WTC11 (cell line): ENCODE measurements around the gene CAPN1. TPM values are rescaled to one million over a fixed set of nuclear protein-coding genes. Genes with fewer than 3 reads are reported as not detected.

Source experiments
- ATAC-seq: fragments of 200-7000 bp; cut with Tn5 transposase; 2 replicates; pipeline ENCODE4 v1.10.0; 2021; ENCODE audit warnings: mild to moderate bottlenecking, moderate library complexity
- CTCF ChIA-PET: fragments of 300-600 bp; sonication (Branson Sonifier 250); formaldehyde crosslinking; loops from one replicate; lab custom pipeline; 2021; ENCODE audit warnings: antibody characterized with exemption; lab: Charles Lee
- POLR2A ChIA-PET: fragments of 350-600 bp; sonication (Branson Sonifier 250); formaldehyde crosslinking; loops from one replicate; lab custom pipeline; 2021; ENCODE audit warnings: antibody characterized with exemption; lab: Charles Lee
- DNase-seq: peaks from one replicate; pipeline ENCODE4 v3.0.0; 2021; ENCODE audit warnings: low spot score
- H3K27ac Mint-ChIP-seq: 2 replicates; pipeline ENCODE4 v1.8.0; 2021; ENCODE audit warnings: mixed read lengths
- H3K27me3 Mint-ChIP-seq: 2 replicates; pipeline ENCODE4 v1.8.0; 2021; ENCODE audit warnings: low read depth, mild to moderate bottlenecking, moderate library complexity, mixed read lengths
- H3K36me3 Mint-ChIP-seq: 2 replicates; pipeline ENCODE4 v1.8.0; 2021; ENCODE audit warnings: mixed read lengths
- H3K4me1 Mint-ChIP-seq: 2 replicates; pipeline ENCODE4 v1.8.0; 2022; ENCODE audit warnings: mixed read lengths
- H3K4me3 Mint-ChIP-seq: 2 replicates; pipeline ENCODE4 v1.8.0; 2021; ENCODE audit warnings: mild to moderate bottlenecking, moderate library complexity, mixed read lengths
- H3K9me3 Mint-ChIP-seq: 2 replicates; pipeline ENCODE4 v1.8.0; 2021; ENCODE audit warnings: mixed read lengths
- CBFB ChIP-seq: sonication (generic); formaldehyde crosslinking; IDR thresholded peaks from 2 replicates; pipeline ENCODE4 v1.8.1; 2022; ENCODE audit warnings: mild to moderate bottlenecking, low read depth, missing genetic modification reagents
- ELF4 ChIP-seq: sonication (generic); formaldehyde crosslinking; IDR thresholded peaks from 2 replicates; pipeline ENCODE4 v1.8.1; 2022; ENCODE audit warnings: low read depth, mild to moderate bottlenecking, moderate library complexity, missing genetic modification reagents
- FOXJ3 ChIP-seq: sonication (generic); formaldehyde crosslinking; IDR thresholded peaks from 2 replicates; pipeline ENCODE4 v1.9.0; 2021; ENCODE audit warnings: missing genetic modification reagents, mild to moderate bottlenecking, borderline replicate concordance
- FOXP1 ChIP-seq: sonication (generic); formaldehyde crosslinking; IDR thresholded peaks from 2 replicates; pipeline ENCODE4 v1.8.0; 2022; ENCODE audit warnings: missing genetic modification reagents, mild to moderate bottlenecking, moderate library complexity, borderline replicate concordance
- JAZF1 ChIP-seq: fragments of 250-450 bp; sonication (Bioruptor Pico); IDR thresholded peaks from 2 replicates; pipeline ENCODE4 v1.9.0; 2021; ENCODE audit warnings: moderate library complexity, mild to moderate bottlenecking, inconsistent platforms
- NFATC4 ChIP-seq: fragments of 250-450 bp; sonication (Bioruptor Pico); IDR thresholded peaks from 2 replicates; pipeline ENCODE4 v1.9.0; 2021; ENCODE audit warnings: mild to moderate bottlenecking
- SMAD4 ChIP-seq: sonication (generic); formaldehyde crosslinking; IDR thresholded peaks from 2 replicates; pipeline ENCODE4 v1.8.0; 2022; ENCODE audit warnings: mild to moderate bottlenecking, missing genetic modification reagents
- TCF7 ChIP-seq: sonication (generic); formaldehyde crosslinking; IDR thresholded peaks from 2 replicates; pipeline ENCODE4 v1.8.0; 2022; ENCODE audit warnings: mild to moderate bottlenecking, low read depth, missing genetic modification reagents, moderate library complexity
- ZNF138 ChIP-seq: sonication (generic); formaldehyde crosslinking; conservative IDR thresholded peaks from 2 replicates; pipeline ENCODE4 v1.8.1; 2022; ENCODE audit warnings: mild to moderate bottlenecking, moderate library complexity, missing genetic modification reagents
- ZNF263 ChIP-seq: sonication (generic); formaldehyde crosslinking; IDR thresholded peaks from 2 replicates; pipeline ENCODE4 v1.8.1; 2022; ENCODE audit warnings: low read depth, mild to moderate bottlenecking, moderate library complexity, missing genetic modification reagents
- ZNF317 ChIP-seq: sonication (generic); formaldehyde crosslinking; IDR thresholded peaks from 2 replicates; pipeline ENCODE4 v1.8.1; 2023; ENCODE audit warnings: low read depth, mild to moderate bottlenecking, moderate library complexity, missing genetic modification reagents, borderline replicate concordance
- ZNF416 ChIP-seq: fragments of 250-450 bp; sonication (Bioruptor Pico); IDR thresholded peaks from 2 replicates; pipeline ENCODE4 v1.9.0; 2021; ENCODE audit warnings: mild to moderate bottlenecking, inconsistent platforms
- total RNA-seq: library from RNA; stranded (reverse); gene quantifications from 3 replicates; pipeline ENCODE4 v1.2.3, GENCODE V29; 2021
- TF ChIP-seq, protein P1 (sequence below): sonication (generic); formaldehyde crosslinking; IDR thresholded peaks from 2 replicates; pipeline ENCODE4 v1.8.1; 2023; ENCODE audit warnings: mild to moderate bottlenecking, missing genetic modification reagents
- TF ChIP-seq, protein P2 (sequence below): sonication (generic); formaldehyde crosslinking; IDR thresholded peaks from 2 replicates; pipeline ENCODE4 v1.8.0; 2023; ENCODE audit warnings: missing genetic modification reagents, mild to moderate bottlenecking, borderline replicate concordance
- TF ChIP-seq, protein P3 (sequence below): fragments of 250-450 bp; sonication (Bioruptor Pico); IDR thresholded peaks from 2 replicates; pipeline ENCODE4 v2.1.2; 2022; ENCODE audit warnings: mild to moderate bottlenecking, moderate library complexity
- TF ChIP-seq, protein P4 (sequence below): sonication (generic); formaldehyde crosslinking; conservative IDR thresholded peaks from 2 replicates; pipeline ENCODE4 v1.8.1; 2023; ENCODE audit warnings: mild to moderate bottlenecking, low read depth, missing genetic modification reagents, moderate library complexity
- TF ChIP-seq, protein P5 (sequence below): sonication (generic); formaldehyde crosslinking; IDR thresholded peaks from 2 replicates; pipeline ENCODE4 v1.8.0; 2023; ENCODE audit warnings: mild to moderate bottlenecking, missing genetic modification reagents

Gene CAPN1
- total RNA-seq, 1 experiment from 2014 or later, result 257 TPM

DNA sequence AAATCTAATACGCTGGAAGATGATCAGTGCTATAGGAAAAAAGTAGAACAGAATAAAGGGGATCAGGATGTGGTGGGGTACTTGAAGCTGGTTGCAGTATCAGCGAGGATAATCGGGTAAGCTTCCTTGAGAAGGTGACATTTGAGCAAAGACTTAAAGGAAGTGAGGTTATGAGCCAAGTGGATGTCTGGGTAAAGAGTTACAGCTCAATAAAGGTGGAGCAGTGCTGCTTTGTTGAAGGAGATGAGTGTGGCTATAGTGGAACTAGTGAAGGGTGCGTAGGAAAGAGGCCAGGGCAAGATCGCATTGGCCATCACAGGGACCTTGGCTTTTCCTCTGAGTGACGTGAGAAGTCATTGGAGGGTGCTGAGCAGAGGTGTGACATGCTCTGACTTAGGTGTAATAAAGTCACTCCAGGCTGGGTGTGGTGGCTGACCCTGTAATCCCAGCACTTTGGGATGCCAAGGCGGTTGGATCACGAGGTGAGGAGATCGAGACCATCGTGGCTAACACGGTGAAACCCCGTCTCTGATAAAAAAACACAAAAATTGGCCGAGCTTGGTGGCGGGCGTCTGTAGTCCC, 45.1 kb upstream of the CAPN1 start (continued):
- TF ChIP-seq, protein P1, sequence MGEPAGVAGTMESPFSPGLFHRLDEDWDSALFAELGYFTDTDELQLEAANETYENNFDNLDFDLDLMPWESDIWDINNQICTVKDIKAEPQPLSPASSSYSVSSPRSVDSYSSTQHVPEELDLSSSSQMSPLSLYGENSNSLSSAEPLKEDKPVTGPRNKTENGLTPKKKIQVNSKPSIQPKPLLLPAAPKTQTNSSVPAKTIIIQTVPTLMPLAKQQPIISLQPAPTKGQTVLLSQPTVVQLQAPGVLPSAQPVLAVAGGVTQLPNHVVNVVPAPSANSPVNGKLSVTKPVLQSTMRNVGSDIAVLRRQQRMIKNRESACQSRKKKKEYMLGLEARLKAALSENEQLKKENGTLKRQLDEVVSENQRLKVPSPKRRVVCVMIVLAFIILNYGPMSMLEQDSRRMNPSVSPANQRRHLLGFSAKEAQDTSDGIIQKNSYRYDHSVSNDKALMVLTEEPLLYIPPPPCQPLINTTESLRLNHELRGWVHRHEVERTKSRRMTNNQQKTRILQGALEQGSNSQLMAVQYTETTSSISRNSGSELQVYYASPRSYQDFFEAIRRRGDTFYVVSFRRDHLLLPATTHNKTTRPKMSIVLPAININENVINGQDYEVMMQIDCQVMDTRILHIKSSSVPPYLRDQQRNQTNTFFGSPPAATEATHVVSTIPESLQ, result no peak

DNA sequence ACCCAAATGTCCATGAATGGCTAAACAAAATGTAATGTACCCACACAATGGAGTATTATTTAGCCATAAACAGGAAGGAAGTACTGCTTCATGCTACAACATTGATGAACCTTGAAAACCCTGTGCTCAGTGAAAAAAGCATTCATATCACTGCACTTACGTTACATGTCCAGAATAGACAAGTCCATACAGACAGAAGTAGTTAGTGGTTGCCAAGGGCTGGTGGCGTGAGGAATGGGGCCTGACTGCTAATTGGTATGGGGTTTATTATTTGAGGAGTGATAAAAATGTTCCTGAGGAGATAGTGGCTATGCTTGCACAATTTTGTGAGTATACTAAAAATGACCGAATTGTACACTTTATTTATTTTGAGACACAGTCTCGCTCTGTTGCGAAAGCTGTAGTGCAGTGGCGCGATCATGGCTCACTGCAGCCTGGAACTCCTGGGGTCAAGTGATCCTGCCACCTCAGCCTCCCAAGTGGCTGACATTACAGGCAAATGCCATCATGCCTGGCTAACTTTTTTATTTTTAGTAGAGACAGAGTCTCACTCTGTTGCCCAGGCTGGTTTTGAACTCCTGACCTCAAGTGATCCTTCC, 39.7 kb upstream of the CAPN1 start:
- no peak for ATAC-seq
- no peak overlapping the region for H3K27ac Mint-ChIP-seq
- TF ChIP-seq, protein P2, sequence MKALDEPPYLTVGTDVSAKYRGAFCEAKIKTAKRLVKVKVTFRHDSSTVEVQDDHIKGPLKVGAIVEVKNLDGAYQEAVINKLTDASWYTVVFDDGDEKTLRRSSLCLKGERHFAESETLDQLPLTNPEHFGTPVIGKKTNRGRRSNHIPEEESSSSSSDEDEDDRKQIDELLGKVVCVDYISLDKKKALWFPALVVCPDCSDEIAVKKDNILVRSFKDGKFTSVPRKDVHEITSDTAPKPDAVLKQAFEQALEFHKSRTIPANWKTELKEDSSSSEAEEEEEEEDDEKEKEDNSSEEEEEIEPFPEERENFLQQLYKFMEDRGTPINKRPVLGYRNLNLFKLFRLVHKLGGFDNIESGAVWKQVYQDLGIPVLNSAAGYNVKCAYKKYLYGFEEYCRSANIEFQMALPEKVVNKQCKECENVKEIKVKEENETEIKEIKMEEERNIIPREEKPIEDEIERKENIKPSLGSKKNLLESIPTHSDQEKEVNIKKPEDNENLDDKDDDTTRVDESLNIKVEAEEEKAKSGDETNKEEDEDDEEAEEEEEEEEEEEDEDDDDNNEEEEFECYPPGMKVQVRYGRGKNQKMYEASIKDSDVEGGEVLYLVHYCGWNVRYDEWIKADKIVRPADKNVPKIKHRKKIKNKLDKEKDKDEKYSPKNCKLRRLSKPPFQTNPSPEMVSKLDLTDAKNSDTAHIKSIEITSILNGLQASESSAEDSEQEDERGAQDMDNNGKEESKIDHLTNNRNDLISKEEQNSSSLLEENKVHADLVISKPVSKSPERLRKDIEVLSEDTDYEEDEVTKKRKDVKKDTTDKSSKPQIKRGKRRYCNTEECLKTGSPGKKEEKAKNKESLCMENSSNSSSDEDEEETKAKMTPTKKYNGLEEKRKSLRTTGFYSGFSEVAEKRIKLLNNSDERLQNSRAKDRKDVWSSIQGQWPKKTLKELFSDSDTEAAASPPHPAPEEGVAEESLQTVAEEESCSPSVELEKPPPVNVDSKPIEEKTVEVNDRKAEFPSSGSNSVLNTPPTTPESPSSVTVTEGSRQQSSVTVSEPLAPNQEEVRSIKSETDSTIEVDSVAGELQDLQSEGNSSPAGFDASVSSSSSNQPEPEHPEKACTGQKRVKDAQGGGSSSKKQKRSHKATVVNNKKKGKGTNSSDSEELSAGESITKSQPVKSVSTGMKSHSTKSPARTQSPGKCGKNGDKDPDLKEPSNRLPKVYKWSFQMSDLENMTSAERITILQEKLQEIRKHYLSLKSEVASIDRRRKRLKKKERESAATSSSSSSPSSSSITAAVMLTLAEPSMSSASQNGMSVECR, result no peak
- no peak for TF ChIP-seq JAZF1 (CRISPR knock-in tag)
- no peak for TF ChIP-seq CBFB (CRISPR knock-in tag)
- TF ChIP-seq ZNF263 (CRISPR knock-in tag), result no peak
- TF ChIP-seq ZNF138 (CRISPR knock-in tag), result no peak
- no peak for TF ChIP-seq FOXP1 (CRISPR knock-in tag)
- TF ChIP-seq, protein P3, sequence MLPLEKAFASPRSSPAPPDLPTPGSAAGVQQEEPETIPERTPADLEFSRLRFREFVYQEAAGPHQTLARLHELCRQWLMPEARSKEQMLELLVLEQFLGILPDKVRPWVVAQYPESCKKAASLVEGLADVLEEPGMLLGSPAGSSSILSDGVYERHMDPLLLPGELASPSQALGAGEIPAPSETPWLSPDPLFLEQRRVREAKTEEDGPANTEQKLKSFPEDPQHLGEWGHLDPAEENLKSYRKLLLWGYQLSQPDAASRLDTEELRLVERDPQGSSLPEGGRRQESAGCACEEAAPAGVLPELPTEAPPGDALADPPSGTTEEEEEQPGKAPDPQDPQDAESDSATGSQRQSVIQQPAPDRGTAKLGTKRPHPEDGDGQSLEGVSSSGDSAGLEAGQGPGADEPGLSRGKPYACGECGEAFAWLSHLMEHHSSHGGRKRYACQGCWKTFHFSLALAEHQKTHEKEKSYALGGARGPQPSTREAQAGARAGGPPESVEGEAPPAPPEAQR (CRISPR knock-in tag), result no peak
- no peak for TF ChIP-seq ELF4
- no peak for TF ChIP-seq FOXJ3 (CRISPR knock-in tag)
- TF ChIP-seq, protein P4, sequence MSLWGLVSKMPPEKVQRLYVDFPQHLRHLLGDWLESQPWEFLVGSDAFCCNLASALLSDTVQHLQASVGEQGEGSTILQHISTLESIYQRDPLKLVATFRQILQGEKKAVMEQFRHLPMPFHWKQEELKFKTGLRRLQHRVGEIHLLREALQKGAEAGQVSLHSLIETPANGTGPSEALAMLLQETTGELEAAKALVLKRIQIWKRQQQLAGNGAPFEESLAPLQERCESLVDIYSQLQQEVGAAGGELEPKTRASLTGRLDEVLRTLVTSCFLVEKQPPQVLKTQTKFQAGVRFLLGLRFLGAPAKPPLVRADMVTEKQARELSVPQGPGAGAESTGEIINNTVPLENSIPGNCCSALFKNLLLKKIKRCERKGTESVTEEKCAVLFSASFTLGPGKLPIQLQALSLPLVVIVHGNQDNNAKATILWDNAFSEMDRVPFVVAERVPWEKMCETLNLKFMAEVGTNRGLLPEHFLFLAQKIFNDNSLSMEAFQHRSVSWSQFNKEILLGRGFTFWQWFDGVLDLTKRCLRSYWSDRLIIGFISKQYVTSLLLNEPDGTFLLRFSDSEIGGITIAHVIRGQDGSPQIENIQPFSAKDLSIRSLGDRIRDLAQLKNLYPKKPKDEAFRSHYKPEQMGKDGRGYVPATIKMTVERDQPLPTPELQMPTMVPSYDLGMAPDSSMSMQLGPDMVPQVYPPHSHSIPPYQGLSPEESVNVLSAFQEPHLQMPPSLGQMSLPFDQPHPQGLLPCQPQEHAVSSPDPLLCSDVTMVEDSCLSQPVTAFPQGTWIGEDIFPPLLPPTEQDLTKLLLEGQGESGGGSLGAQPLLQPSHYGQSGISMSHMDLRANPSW (CRISPR knock-in tag), result no peak
- no peak for TF ChIP-seq NFATC4 (CRISPR knock-in tag)
- TF ChIP-seq TCF7, result no peak
- TF ChIP-seq ZNF416 (CRISPR knock-in tag), result no peak
- TF ChIP-seq SMAD4, result no peak
- no peak for TF ChIP-seq ZNF317 (CRISPR knock-in tag)
- TF ChIP-seq, protein P5, sequence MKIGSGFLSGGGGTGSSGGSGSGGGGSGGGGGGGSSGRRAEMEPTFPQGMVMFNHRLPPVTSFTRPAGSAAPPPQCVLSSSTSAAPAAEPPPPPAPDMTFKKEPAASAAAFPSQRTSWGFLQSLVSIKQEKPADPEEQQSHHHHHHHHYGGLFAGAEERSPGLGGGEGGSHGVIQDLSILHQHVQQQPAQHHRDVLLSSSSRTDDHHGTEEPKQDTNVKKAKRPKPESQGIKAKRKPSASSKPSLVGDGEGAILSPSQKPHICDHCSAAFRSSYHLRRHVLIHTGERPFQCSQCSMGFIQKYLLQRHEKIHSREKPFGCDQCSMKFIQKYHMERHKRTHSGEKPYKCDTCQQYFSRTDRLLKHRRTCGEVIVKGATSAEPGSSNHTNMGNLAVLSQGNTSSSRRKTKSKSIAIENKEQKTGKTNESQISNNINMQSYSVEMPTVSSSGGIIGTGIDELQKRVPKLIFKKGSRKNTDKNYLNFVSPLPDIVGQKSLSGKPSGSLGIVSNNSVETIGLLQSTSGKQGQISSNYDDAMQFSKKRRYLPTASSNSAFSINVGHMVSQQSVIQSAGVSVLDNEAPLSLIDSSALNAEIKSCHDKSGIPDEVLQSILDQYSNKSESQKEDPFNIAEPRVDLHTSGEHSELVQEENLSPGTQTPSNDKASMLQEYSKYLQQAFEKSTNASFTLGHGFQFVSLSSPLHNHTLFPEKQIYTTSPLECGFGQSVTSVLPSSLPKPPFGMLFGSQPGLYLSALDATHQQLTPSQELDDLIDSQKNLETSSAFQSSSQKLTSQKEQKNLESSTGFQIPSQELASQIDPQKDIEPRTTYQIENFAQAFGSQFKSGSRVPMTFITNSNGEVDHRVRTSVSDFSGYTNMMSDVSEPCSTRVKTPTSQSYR (CRISPR knock-in tag), result no peak
- TF ChIP-seq, all 79 proteins: peak for 0
- H3K9me3 Mint-ChIP-seq, result peaks cover 10% of the 10 kb centered on the region
- no peaks in the 10 kb centered on the region for H3K36me3 Mint-ChIP-seq
- peaks cover 16% of the 10 kb centered on the region for H3K27me3 Mint-ChIP-seq
- DNase-seq, result no peak
- no peaks in the 10 kb centered on the region for H3K4me1 Mint-ChIP-seq
- no peak overlapping the region for H3K4me3 Mint-ChIP-seq
- CTCF ChIA-PET, result no interaction called here
- POLR2A ChIA-PET, result no interaction called here
